GM18508 (cell line): ENCODE results near the gene RBMY1B.
"Not testable (repeated sequence)": the region's sequence is repeated elsewhere in the genome, so short reads cannot be mapped to it uniquely, and the experiment has no call there.

ENCODE experiments used
- ATAC-seq: cut with Tn5 transposase; IDR thresholded peaks from one replicate; pipeline ENCODE4 v1.9.1; 2021; ENCODE audit warnings: moderate number of reproducible peaks; ENCODE audit not compliant: insufficient read depth, unreplicated experiment

The RBMY1B gene

GRCh38 chrY:21511038-21511437 lies at the start of gene RBMY1B:
Gene RBMY1B, plus strand, starts transcription at chrY:21511338. Its CDS starts 2,013 bp downstream, at chrY:21513351.
- ATAC-seq = not testable (repeated sequence)

GRCh38 chrY:21462915-21463314 lies 48.2 kb upstream of the RBMY1B start:
- not testable (repeated sequence) for ATAC-seq

DNA sequence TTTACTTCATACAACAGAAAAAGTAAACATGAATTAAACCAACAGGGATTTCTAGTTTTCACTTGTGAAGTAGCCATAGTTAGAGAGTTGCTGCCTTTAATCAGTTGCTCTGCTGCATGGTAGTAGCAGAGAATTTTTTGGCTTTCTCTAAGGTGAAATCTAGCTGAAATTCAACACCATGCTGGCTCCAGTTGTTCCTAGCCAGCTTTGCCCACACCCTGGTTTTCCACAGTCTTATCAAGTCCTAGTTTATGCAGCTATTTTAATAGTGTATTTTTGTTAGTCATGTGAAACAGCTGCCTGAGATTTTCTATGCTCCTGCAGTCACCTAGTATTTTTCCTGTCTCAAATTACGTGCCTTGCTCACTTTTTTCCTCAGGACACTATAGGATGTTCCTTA lies 28.2 kb upstream of the RBMY1B start:
- no peak for ATAC-seq

- not testable (repeated sequence) for ATAC-seq
Observed at GRCh38 chrY:21534579-21534978, 23.4 kb downstream of the RBMY1B start, which contains the start of gene RBMY1A1. Gene RBMY1A1, plus strand, starts transcription at chrY:21534879. Its CDS starts 2,013 bp downstream, at chrY:21536892.

GRCh38 chrY:21559316-21559984 lies 48.3 kb downstream of the RBMY1B start:
- ATAC-seq = not testable (repeated sequence)
